ENCODE measurements around the gene GRPEL1.

DNA sequence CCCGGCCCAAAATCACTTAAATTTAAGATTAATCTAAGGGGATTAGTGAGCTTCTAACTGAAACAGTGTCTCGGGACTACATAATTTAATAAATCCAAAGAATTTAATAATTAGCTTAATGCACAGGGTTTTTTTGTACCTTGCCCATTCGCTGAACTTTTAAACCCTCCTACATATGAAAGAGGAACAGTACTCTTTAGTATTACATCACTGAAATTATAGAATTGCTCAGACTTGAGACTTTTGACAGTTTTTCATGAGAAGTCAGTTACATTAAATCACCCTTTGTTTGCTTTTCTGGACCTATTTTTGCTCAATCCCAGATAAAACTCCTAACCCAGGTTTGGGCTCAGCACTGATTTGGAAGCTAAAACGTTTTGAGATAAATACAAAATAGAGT, 27.1 kb downstream of the GRPEL1 start:
- TF ChIP-seq ZNF274 (IDR thresholded peaks at IDR 0.05; ENCODE audit: low read depth, low read length) (no peak), SUZ12 (IDR thresholded peaks at IDR 0.05; ENCODE audit: extremely low read depth, insufficient read depth, insufficient read length) (no peak), YY1 (IDR thresholded peaks at IDR 0.05; ENCODE audit: insufficient read depth, insufficient read length) (no peak)
